Measurements from ENCODE around the gene SIX3. TPM values are rescaled to one million over a fixed set of nuclear protein-coding genes. Genes with fewer than 3 reads are reported as not detected.

Gene SIX3
- total and polyA plus RNA-seq, 2 donors (not counting 3 experiments of a cell fraction or from before 2014, with no cell fraction given) = not detected

- dilution Hi-C loops (cut with MboI; ENCODE audit: extremely low pct_ligation_motif_present, low sequenced_read_pairs) (no loop called here), intact Hi-C loops (cut with micrococcal nuclease) (no loop called here)
- CTCF ChIA-PET = interaction anchor here (1.4 to 4.6 kb wide), 5 partner anchors 8 to 882 kb away, joined by 3 to 21 read pairs (median 4); no protein-coding TSS in a partner anchor
- Histone ChIP-seq H3K27ac (ENCODE audit: insufficient read depth, low read depth, low read length) (no peak overlapping the region), H3K9me3 (replicated peaks; ENCODE audit: control insufficient read depth, insufficient read depth, low read length) (no peaks in the 10 kb centered on the region), H3K27me3 (ENCODE audit: control insufficient read depth in 2 of 2, insufficient read depth in 2 of 2, low read length in 2 of 2) (peaks cover 76 to 86% of the 10 kb centered on the region in 2 experiments), H3K4me2 (ENCODE audit: insufficient read depth, low read length) (no peak overlapping the region), H3K4me3 (replicated peaks in 1 of 3; ENCODE audit: insufficient read depth in 1 of 3, low read depth in 1 of 3, low read length in 3 of 3) (no peak overlapping the region), H3K9me1 (replicated peaks; ENCODE audit: control insufficient read depth, extremely low read depth, insufficient read depth, low read length) (no peaks in the 10 kb centered on the region), H3K9ac (replicated peaks; ENCODE audit: extremely low read depth, insufficient read depth, low read length) (no peak overlapping the region), H3K4me1 (ENCODE audit: control insufficient read depth, extremely low read depth, insufficient read depth, low read length) (peaks cover 4% of the 10 kb centered on the region), H3K79me2 (ENCODE audit: control insufficient read depth, insufficient read depth, low read length) (no peaks in the 10 kb centered on the region), H4K20me1 (replicated peaks; ENCODE audit: control insufficient read depth, extremely low read depth, insufficient read depth, low read length) (no peaks in the 10 kb centered on the region), H3K36me3 (ENCODE audit: control insufficient read depth in 2 of 2, extremely low read depth in 1 of 2, insufficient read depth in 2 of 2, low read length in 2 of 2) (no peaks in the 10 kb centered on the region), H2AFZ (ENCODE audit: low read depth, low read length) (no peak overlapping the region)
- TF ChIP-seq EZH2 (IDR thresholded peaks at IDR 0.05; ENCODE audit: borderline replicate concordance, low read depth, low read length, severe bottlenecking) (peak; percentile 14), FOS (IDR thresholded peaks at IDR 0.05; ENCODE audit: borderline replicate concordance, insufficient read depth, low read length) (no peak)
- POLR2A ChIA-PET = no interaction called here
- no peak for FAIRE-seq
- no peak for DNase-seq (ENCODE audit: low read depth, low spot score)
- BruUV-seq (replicated peaks) = no TSS peak
These were observed 15.9 kb upstream of the SIX3 start for GRCh38 chr2:44925561-44926136.

GRCh38 chr2:44926957-44927356 is 14.5 kb upstream of the SIX3 start:
- Histone ChIP-seq H3K27ac (ENCODE audit: insufficient read depth, low read depth, low read length) (no peak overlapping the region), H3K36me3 (ENCODE audit: control insufficient read depth in 2 of 2, extremely low read depth in 1 of 2, insufficient read depth in 2 of 2, low read length in 2 of 2) (no peaks in the 10 kb centered on the region), H3K9me3 (replicated peaks; ENCODE audit: control insufficient read depth, insufficient read depth, low read length) (no peaks in the 10 kb centered on the region), H3K27me3 (ENCODE audit: control insufficient read depth in 2 of 2, insufficient read depth in 2 of 2, low read length in 2 of 2) (peaks cover 82 to 94% of the 10 kb centered on the region in 2 experiments), H3K9me1 (replicated peaks; ENCODE audit: control insufficient read depth, extremely low read depth, insufficient read depth, low read length) (no peaks in the 10 kb centered on the region), H3K4me1 (ENCODE audit: control insufficient read depth, extremely low read depth, insufficient read depth, low read length) (peaks cover 4% of the 10 kb centered on the region), H4K20me1 (replicated peaks; ENCODE audit: control insufficient read depth, extremely low read depth, insufficient read depth, low read length) (no peaks in the 10 kb centered on the region), H3K4me2 (ENCODE audit: insufficient read depth, low read length) (no peak overlapping the region), H3K9ac (replicated peaks; ENCODE audit: extremely low read depth, insufficient read depth, low read length) (no peak overlapping the region), H3K4me3 (replicated peaks in 1 of 3; ENCODE audit: insufficient read depth in 1 of 3, low read depth in 1 of 3, low read length in 3 of 3) (no peak overlapping the region), H3K79me2 (ENCODE audit: control insufficient read depth, insufficient read depth, low read length) (no peaks in the 10 kb centered on the region), H2AFZ (ENCODE audit: low read depth, low read length) (no peak overlapping the region)
- no peak for FAIRE-seq
- no peak for DNase-seq (ENCODE audit: low read depth, low spot score)
- no peak for TF ChIP-seq CTCF (IDR thresholded peaks at IDR 0.05; ENCODE audit: extremely low read depth in 1 of 2, insufficient read depth in 1 of 2, low read depth in 1 of 2, low read length in 2 of 2)
- no peak for TF ChIP-seq MAX (IDR thresholded peaks at IDR 0.05; ENCODE audit: insufficient read depth, insufficient read length)
- no peak for TF ChIP-seq JUN (IDR thresholded peaks at IDR 0.05; ENCODE audit: borderline replicate concordance, insufficient read depth, insufficient read length, low read depth)
- BruUV-seq (replicated peaks) = no TSS peak
- dilution Hi-C loops (cut with MboI; ENCODE audit: extremely low pct_ligation_motif_present, low sequenced_read_pairs) = no loop called here
- ChIA-PET CTCF (interaction anchor here (0.8 to 4.6 kb wide), 8 partner anchors 9 to 883 kb away, joined by 3 to 21 read pairs (median 4); no protein-coding TSS in a partner anchor), POLR2A (interaction anchor here (0.6 kb wide), 1 partner anchor 596 kb away, joined by 6 read pairs; no protein-coding TSS in a partner anchor)
- intact Hi-C loops (cut with micrococcal nuclease) = no loop called here
